NCI-H2029 (cell line): ENCODE measurements around the gene OLA1.

ENCODE experiments used
- DNase-seq: peaks from one replicate; lab custom pipeline; 2025; lab: John Stamatoyannopoulos, UW

The OLA1 gene

DNA sequence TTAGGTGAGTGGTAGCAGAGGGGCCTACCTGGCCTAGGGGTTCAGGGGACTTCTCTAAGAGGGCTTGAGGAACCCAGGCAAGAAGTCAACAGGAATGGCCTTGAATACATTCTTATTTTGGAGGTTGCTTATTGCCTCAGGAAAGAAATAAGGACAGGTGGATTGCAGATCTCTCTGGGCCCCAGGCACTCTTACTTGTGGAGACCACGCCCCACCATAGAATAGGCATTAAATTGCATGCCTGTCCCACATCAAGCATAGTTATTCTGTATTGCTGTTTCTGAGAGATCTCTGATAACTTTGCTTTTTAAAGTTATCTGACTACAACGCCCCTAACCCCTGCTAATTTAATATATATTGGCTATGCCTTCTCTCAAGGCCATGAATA, 215.2 kb downstream of the OLA1 start:
- no peak for DNase-seq

DNA sequence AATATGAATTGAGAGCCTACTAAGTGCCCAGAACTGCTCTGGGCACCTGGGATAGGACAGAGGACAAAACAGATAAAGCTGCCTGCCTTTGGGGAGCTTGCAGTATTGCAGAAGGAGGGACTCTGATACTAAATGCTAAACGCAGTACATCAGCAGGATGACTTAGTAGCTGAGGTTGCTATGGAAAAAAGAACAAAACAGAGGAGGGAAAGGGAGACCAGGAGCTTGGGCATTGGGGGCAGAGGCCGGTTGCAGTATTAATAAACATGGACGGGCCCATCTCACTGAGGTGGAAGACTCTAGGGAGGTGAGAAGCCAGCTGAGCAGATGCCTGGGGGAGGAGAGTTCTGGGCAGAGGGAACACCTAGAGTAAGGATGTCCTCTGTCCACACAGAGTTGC, 217.1 kb downstream of the OLA1 start:
- DNase-seq = no peak

DNA sequence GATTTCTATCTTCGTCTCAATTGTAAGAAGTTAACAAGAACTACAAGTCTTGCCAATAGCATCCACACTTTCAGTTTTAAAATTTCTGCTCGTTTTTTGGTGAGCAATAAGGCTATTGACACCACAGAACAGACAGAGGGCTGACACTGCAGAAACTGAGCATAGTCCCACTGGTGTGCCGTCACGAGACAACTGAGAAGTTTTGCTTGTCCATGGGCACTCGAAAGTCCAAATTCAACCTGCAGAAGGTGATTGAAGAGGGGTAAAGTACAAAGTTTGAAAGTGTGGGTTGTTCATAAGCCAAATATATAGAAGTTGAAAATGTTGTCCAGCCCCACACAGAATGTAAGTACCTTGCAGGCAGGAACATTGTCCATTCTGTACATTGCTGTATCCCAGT, 219.4 kb downstream of the OLA1 start:
- no peak for DNase-seq

DNA sequence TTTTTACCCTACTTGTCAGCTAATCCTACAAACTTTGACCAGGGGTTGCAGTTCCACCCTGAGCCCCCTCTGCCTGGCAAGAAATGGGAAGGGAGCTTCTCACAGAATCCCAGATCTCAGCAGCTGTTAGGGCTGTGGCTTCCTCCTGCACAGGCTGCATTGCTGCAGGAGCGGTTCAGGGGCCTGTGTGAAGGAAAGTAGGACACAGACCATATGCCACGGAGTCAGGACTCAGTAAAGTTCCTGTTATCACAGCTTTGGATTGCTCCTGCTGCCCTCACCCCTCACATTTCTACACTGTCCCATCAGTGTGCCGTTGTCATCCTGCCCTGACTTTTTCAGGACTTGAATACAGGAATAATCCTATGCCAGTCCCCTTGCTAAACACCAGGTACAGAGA, 220.4 kb downstream of the OLA1 start:
- DNase-seq = no peak

DNA sequence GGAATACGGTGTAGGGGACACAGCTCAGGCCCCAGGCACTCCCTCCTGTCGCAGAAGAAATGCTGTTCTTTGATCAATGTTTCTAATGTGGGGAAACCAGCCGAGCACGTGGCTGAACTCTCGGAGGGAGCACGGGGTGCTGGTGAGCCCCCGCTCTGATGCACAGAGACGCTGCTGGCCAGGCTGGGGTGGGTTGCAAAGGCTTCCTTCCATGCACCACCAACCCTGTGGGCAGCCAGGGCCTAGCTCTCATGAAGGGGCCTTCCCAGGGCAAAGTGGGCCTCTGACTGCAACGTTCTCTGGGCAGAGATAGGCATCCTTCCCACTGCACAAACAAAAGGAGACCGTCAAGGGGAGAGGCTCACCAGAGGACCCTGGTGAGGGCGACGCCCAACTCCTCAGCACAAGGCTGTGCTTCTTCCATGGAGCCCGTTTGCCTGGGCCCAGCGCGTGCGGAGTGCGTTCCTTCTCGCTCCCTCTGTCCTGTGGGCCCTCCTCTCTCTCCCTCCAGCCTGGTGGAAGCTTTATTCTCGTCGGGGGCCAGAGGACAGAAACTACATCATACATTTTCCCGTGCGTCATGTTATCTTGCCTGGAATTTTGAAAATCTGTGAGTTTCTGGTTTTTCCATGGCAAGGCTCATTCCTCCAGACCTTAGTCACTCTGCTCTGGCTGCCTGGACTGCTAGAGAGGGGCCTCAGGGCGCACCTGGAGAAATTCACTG, 222.0 kb downstream of the OLA1 start:
- DNase-seq = no peak

DNA sequence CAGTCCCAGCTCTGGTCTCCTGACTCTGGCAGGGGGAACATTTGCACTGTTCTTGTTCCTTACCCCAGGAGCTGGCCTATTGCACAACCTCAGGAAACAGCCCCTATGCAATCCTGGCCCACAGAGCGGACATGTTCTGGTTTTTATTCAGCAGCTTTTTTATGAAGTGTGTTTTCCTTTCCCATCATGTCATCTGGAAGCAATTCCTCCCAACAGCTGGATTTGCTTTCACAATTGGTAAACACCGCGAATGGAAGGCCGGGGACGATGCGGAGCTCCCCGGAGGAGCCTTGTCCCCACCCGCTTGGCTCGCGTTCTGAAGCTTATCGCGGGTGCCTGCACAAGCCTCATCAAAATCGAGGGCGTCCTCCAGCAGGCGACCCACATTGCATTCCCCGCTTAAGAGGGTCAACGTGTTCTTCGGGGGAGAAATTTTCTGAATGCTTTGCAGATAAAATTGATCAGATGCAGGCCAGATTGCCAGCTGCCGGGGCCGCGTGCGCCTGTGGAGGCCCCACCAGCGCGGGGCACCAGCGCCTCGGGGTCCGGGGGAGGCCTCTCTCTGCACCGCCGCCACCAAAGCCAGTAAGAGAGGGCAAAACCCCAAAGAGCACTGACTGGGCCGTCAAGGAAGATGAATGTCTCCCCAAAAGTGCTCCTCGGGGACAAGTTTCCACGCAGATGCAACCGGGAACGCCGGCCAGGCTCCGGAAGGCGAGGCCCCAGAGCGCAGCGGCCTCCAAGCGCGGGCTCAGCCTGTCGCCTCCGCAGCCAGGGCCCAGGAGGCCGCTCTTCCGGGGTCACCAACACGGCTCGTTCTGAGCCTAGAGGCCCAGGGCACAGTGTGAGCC, 222.8 kb downstream of the OLA1 start:
- DNase-seq = no peak

DNA sequence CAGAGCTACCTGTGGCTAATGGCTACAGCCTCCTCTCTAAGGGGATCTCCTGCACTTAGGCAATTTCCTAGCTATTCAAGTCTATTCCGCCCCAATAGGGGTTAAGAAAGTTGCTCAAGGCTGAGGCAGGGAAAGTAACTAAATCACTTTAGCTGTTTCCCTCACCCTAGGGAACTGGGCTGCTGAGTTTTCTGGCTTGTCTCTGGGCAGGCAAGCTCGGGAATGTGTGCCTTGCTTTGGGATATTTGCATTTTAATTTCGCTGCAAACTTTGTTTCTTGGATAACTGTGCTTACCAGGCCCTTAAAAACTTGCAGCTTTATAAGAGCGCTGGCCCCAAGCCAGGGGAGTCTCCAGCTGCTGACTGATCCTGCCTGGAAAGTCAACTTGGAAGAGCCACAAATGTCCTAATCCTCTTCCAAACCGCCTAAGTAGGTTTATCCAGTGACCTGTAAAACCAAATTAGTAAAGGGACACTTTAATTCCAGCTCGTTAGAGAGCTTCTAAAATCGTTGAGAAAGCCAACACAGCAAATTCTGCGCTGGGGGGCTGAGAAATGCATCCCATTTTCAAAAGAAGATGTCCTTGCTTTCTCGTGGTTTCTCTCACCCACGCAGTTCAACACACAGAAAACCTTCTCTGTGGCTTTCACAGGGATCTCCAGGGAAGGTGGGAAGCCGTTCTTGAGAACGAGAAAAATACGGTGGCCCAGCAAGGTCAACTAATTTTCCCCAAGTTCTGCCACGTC, 223.6 kb downstream of the OLA1 start:
- no peak for DNase-seq

DNA sequence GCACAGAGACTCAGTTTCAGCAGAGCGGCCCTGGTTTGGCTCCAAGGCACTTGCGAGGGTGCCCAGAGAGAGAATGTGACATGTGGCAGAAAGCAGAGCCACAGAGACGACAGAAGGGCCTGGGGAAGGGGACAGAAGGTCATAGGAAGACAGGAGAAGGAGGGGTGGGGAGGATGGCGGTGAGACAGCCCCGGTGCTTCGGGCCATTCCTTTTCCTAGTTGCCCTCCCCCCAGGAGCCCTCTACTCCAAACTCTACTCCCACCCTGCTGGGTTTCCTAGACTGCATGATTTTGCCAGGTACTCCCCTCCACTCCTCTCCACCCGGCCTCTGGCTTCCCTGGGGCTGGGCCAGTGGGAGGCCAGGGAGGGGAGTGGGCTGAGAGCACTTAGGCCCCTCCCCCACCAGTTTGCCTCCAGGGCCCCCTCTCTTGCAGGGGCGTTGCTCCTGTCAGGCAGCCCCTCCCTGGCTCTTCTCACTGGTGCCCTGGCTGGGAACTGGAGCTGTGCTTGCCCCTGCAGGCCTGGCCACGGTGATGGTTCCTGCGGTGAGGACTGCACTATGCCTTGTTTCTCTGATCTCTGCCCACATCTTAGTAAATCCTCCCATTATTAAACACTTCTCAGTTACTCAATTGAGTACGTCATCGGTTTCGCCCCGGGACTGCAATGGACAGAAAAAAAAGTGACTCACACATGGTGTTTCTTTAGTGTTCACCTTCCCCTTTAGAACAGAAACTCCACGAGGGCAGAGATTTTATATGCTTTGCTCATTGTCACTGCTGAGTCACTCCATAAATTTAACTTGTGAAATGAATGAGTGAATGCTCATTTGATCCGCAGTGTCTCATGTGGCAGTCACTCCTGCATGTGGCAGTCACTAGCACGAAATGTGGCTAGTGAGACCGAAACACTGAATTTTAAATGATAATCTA, 224.5 kb downstream of the OLA1 start:
- DNase-seq = no peak
